GM12878 (cell line): ENCODE data around the gene CYSTM1. TPM values are rescaled to one million over a fixed set of nuclear protein-coding genes. Genes with fewer than 3 reads are reported as not detected.

Experiments
- ATAC-seq: fragments of 200-7000 bp; cut with Tn5 transposase; 3 replicates; pipeline ENCODE4 v1.9.1; 2020; ENCODE audit warnings: mild to moderate bottlenecking, moderate library complexity
- BruUV-seq: library from RNA; stranded (reverse); fragments of 400-500 nt; replicated peaks from 2 replicates; lab custom pipeline; 2021; lab: Mats Ljungman, UMichigan
- CTCF ChIA-PET: fragments of 300-600 bp; sonication (Branson Sonifier 250); formaldehyde crosslinking; extraction: SDS; loops from one replicate; lab custom pipeline; 2021; ENCODE audit warnings: inconsistent platforms; lab: Yijun Ruan, JAX
- POLR2A ChIA-PET: fragments of 350-600 bp; formaldehyde crosslinking; extraction: SDS; loops from one replicate; lab custom pipeline; 2021; ENCODE audit warnings: inconsistent platforms; lab: Charles Lee
- RAD21 ChIA-PET: fragments of 300-600 bp; sonication (Branson Sonifier 250); formaldehyde crosslinking; loops from one replicate; lab custom pipeline; 2023; ENCODE audit warnings: antibody characterized with exemption; ENCODE audit not compliant: unreplicated experiment; lab: Charles Lee
- SMC1A ChIA-PET: fragments of 300-600 bp; sonication (Branson Sonifier 250); formaldehyde crosslinking; loops from one replicate; lab custom pipeline; 2023; ENCODE audit not compliant: unreplicated experiment, uncharacterized antibody; lab: Charles Lee
- DNase-seq: peaks from one replicate; pipeline ENCODE4 v3.0.0-alpha.2; 2011; ENCODE audit warnings: low read depth, low spot score
- FAIRE-seq: peaks from 3 replicates; lab custom pipeline; 2011; peaks lifted over from hg19 to GRCh38; lab: Jason Lieb, UNC
- H2AFZ ChIP-seq: 2 replicates; pipeline ENCODE4 v1.6.0; 2011; ENCODE audit warnings: low read depth, low read length, control low read depth; ENCODE audit not compliant: control insufficient read depth
- H3K27ac ChIP-seq: 2 replicates; pipeline ENCODE4 v1.5.1; 2011; ENCODE audit warnings: control low read depth; ENCODE audit not compliant: control insufficient read depth, insufficient read depth
- H3K27me3 ChIP-seq, 2 experiments: replicated peaks in 1 of 2; 2 replicates each; pipeline versions ENCODE4 v1.6.0 to v1.6.1; 2011; ENCODE audit warnings: low read length in 1 of 2; ENCODE audit not compliant: control insufficient read depth in 2 of 2, insufficient read depth in 2 of 2
- H3K36me3 ChIP-seq, 2 experiments: 2 replicates each; pipeline ENCODE4 v1.5.1; 2011; ENCODE audit warnings: low read length in 1 of 2; ENCODE audit not compliant: control insufficient read depth in 2 of 2, insufficient read depth in 2 of 2
- H3K4me1 ChIP-seq: 2 replicates; pipeline ENCODE4 v1.6.1; 2011; ENCODE audit warnings: mild to moderate bottlenecking, low read length, moderate library complexity, mixed read lengths; ENCODE audit not compliant: control insufficient read depth, insufficient read depth
- H3K4me2 ChIP-seq: 2 replicates; pipeline ENCODE4 v1.6.0; 2011; ENCODE audit warnings: control low read depth; ENCODE audit not compliant: control insufficient read depth, insufficient read depth
- H3K4me3 ChIP-seq: fragments of 200-600 bp; sonication (generic); 2 replicates; pipeline ENCODE4 v1.5.1; 2016
- H3K79me2 ChIP-seq: 2 replicates; pipeline ENCODE4 v1.6.0; 2011; ENCODE audit warnings: low read length; ENCODE audit not compliant: control insufficient read depth, insufficient read depth
- H3K9ac ChIP-seq: 2 replicates; pipeline ENCODE4 v1.8.0; 2011; ENCODE audit warnings: low read length, control low read depth, mixed read lengths; ENCODE audit not compliant: control insufficient read depth, insufficient read depth
- H3K9me3 ChIP-seq: replicated peaks from 3 replicates; pipeline ENCODE4 v1.5.1; 2011; ENCODE audit warnings: mild to moderate bottlenecking, low read length; ENCODE audit not compliant: control insufficient read depth, insufficient read depth
- H4K20me1 ChIP-seq: 2 replicates; pipeline ENCODE4 v1.6.0; 2011; ENCODE audit not compliant: control insufficient read depth, insufficient read depth
- BHLHE40 ChIP-seq, 2 experiments: fragments of 450-650 bp in 1 of 2; IDR thresholded peaks; 2 replicates each; pipeline ENCODE4 v1.6.1; 2011 to 2017; ENCODE audit warnings: low read depth in 2 of 2, borderline replicate concordance in 1 of 2, improper control_type of control experiment in 1 of 2, low read length in 1 of 2, mild to moderate bottlenecking in 1 of 2
- FOS ChIP-seq: IDR thresholded peaks from 3 replicates; pipeline ENCODE4 v1.6.1; 2011; ENCODE audit warnings: borderline replicate concordance; ENCODE audit not compliant: insufficient read length; ENCODE audit errors: extremely low read depth
- HCFC1 ChIP-seq: fragments of 150-350 bp; IDR thresholded peaks from 2 replicates; pipeline ENCODE4 v1.6.1; 2014; ENCODE audit warnings: low read length
- KAT2A ChIP-seq: conservative IDR thresholded peaks from 2 replicates; pipeline ENCODE4 v1.6.1; 2011; ENCODE audit warnings: low read depth, low read length; ENCODE audit not compliant: control insufficient read depth
- NR2C2 ChIP-seq: IDR thresholded peaks from 2 replicates; pipeline ENCODE4 v1.6.1; 2011; ENCODE audit warnings: borderline replicate concordance, low read depth; ENCODE audit not compliant: control insufficient read depth, insufficient read length
- POLR2AphosphoS2 ChIP-seq: IDR thresholded peaks from 2 replicates; pipeline ENCODE4 v1.6.1; 2011; ENCODE audit warnings: low read depth, mild to moderate bottlenecking, low read length, improper control_type of control experiment, moderate library complexity
- POLR2AphosphoS5 ChIP-seq: IDR thresholded peaks from 2 replicates; pipeline ENCODE4 v1.6.1; 2011; ENCODE audit warnings: mild to moderate bottlenecking, low read length, inconsistent platforms
- RBBP5 ChIP-seq: fragments of 200-600 bp; sonication (generic); conservative IDR thresholded peaks from 2 replicates; pipeline ENCODE4 v1.6.1; 2016
- RELA ChIP-seq: fragments of 450-650 bp; IDR thresholded peaks from 2 replicates; pipeline ENCODE4 v1.8.0; 2014; ENCODE audit warnings: borderline replicate concordance; ENCODE audit not compliant: partially characterized antibody
- SMAD5 ChIP-seq: IDR thresholded peaks from 2 replicates; pipeline ENCODE4 v1.6.1; 2016; ENCODE audit warnings: antibody characterized with exemption, low read depth
- SREBF1 ChIP-seq: IDR thresholded peaks from 2 replicates; pipeline ENCODE4 v1.6.1; 2012; ENCODE audit warnings: mild to moderate bottlenecking, low read length
- TAF1 ChIP-seq: IDR thresholded peaks from 2 replicates; pipeline ENCODE4 v1.6.1; 2011; ENCODE audit warnings: mild to moderate bottlenecking, low read depth, low read length, borderline replicate concordance
- ZNF207 ChIP-seq: fragments of 450-650 bp; IDR thresholded peaks from 2 replicates; pipeline ENCODE4 v1.6.1; 2014; ENCODE audit warnings: antibody characterized with exemption, mild to moderate bottlenecking, borderline replicate concordance
- ZNF622 ChIP-seq: fragments of 450-650 bp; IDR thresholded peaks from 2 replicates; pipeline ENCODE4 v1.6.1; 2017; ENCODE audit warnings: mild to moderate bottlenecking, inconsistent platforms
- WGBS: methylation state at CpG from one replicate; pipeline ENCODE4 v1.1.6; 2016; ENCODE audit warnings: low lambda C conversion rate; ENCODE audit not compliant: insufficient replicate concordance, insufficient coverage; ENCODE audit errors: missing lambda C conversion rate; 5-methylcytosine and 5-hydroxymethylcytosine counted together
- in situ Hi-C: fragments of 300-500 bp; cut with MboI; formaldehyde crosslinking; loops from 9 replicates; pipeline ENCODE4 v1.14.3; 2018; ENCODE audit warnings: mixed read lengths
- intact Hi-C: fragments of 100-400 bp; cut with micrococcal nuclease; formaldehyde crosslinking; loops from one replicate; pipeline ENCODE4 v1.14.2; 2022; ENCODE audit not compliant: unreplicated experiment
- polyA plus RNA-seq, 11 experiments: library from polyadenylated mRNA; depleted of rRNA in 4 of 11; unstranded in 6 of 11; stranded (reverse) in 5 of 11; fragments of >200 nt; fragmentation: Nextera tagmentation in 4 of 11; fragmentation: Illumina TruSeq in 1 of 11; extraction: Ambion mirVana in 4 of 11; extraction: Trizol in 1 of 11; gene quantifications; 1 replicate in 1 of 11; 2 replicates in 10 of 11; pipeline versions ENCODE4 v1.2.1 to v1.2.3, GENCODE V29; 2011 to 2016; ENCODE audit warnings: inconsistent platforms in 2 of 11, missing spikeins in 2 of 11, low read depth in 1 of 11
- total RNA-seq, 4 experiments: library from RNA; depleted of rRNA in 3 of 4; stranded (reverse); fragments of >200 nt in 3 of 4; fragmentation: Illumina TruSeq in 1 of 4; extraction: Trizol in 1 of 4; gene quantifications; 2 replicates each; pipeline versions ENCODE4 v1.2.1 to v1.2.3, GENCODE V29; 2013 to 2021
- TF ChIP-seq, protein P1 (sequence below): fragments of 450-650 bp; IDR thresholded peaks from 2 replicates; pipeline ENCODE4 v1.6.1; 2014; ENCODE audit warnings: mild to moderate bottlenecking
- TF ChIP-seq, protein P2 (sequence below): fragments of 150-350 bp; IDR thresholded peaks from 2 replicates; pipeline ENCODE4 v1.6.1; 2014; ENCODE audit warnings: mild to moderate bottlenecking, low read depth, low read length
- TF ChIP-seq, protein P3 (sequence below): fragments of 450-650 bp; IDR thresholded peaks from 2 replicates; pipeline ENCODE4 v1.6.1; 2018; ENCODE audit warnings: borderline replicate concordance, mild to moderate bottlenecking; ENCODE audit not compliant: partially characterized antibody

Gene CYSTM1
- total and polyA plus RNA-seq, 10 of the 15 experiments (the other 5 are each of a cell fraction or from before 2014, with no cell fraction given): 52.7 to 261 (median 98.7) TPM

DNA sequence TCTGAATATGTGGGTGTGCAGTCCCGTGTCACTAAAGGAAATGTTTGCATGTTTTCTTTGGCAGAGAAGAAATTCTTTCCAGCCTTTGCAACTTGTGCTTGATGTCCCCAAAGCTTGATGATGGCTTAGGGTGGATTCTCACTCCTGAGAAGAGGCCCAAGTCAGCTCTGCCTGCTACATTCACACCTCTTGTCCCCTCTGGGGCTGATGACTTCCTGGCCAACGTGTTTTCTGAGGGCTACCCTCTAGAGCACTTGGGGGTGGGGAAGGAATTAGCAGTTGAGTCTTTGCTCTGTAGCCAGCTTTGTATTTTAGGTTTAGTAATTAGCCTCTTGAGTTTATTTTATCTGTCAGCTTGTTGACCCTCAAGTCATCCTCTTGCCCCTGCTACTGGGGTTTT lies 19.7 kb downstream of the CYSTM1 start (continued):
- no peak for TF ChIP-seq NR2C2
- TF ChIP-seq KAT2A: no peak
- no peak for TF ChIP-seq HCFC1
- no peak for TF ChIP-seq POLR2AphosphoS5
- TF ChIP-seq, protein P1, sequence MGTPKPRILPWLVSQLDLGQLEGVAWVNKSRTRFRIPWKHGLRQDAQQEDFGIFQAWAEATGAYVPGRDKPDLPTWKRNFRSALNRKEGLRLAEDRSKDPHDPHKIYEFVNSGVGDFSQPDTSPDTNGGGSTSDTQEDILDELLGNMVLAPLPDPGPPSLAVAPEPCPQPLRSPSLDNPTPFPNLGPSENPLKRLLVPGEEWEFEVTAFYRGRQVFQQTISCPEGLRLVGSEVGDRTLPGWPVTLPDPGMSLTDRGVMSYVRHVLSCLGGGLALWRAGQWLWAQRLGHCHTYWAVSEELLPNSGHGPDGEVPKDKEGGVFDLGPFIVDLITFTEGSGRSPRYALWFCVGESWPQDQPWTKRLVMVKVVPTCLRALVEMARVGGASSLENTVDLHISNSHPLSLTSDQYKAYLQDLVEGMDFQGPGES: no peak
- no peak for TF ChIP-seq BHLHE40 (IDR thresholded peaks at IDR 0.05; ENCODE audit: borderline replicate concordance in 1 of 2, low read depth in 2 of 2, low read length in 1 of 2)

DNA sequence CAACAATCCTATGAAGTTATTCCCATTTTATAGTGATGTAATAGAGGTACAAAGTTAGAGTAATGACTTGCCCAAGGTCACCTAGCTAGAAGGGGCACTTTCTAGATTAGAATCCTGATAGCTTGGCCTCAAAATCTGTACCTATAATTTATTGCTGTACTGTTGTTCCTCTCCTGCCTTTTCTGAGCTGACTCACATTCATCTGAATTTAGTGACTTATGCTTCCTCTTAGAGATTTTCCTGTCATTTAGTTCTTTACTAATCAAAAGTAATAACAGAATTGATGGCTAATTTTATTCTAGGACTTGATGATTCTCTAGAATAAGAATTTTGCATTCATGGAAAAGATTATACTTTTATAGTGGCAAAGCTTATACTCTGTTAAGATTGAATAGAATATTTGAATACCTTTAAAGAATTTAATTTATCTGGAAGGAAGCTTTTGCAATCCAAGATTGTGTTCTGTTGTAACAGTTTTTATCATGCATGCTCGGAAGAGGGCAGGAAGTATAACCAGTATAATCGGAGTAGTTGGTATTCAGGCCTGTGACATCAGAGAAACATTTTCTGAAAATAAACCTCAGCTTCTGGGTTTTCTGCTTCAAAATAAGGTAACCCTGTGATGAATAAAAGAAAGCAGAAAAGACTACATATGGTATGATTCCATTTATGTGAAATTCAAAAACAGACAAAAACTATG lies 21.3 kb downstream of the CYSTM1 start:
- DNase-seq: no peak
- no peak for ATAC-seq
- BruUV-seq: no TSS peak
- no peaks in the 10 kb centered on the region for H3K79me2 ChIP-seq
- POLR2A ChIA-PET: interaction anchor here (0.7 to 1.4 kb wide), 2 partner anchors 9 to 10 kb away, joined by 3 to 8 read pairs; no protein-coding TSS in a partner anchor
- no peaks in the 10 kb centered on the region; a peak in 1 of 4 replicates for H3K36me3 ChIP-seq
- no peak overlapping the region for H3K4me2 ChIP-seq
- H4K20me1 ChIP-seq: no peaks in the 10 kb centered on the region
- no peak overlapping the region for H3K27ac ChIP-seq
- H3K27me3 ChIP-seq: no peaks in the 10 kb centered on the region
- H2AFZ ChIP-seq: no peak overlapping the region
- no peak overlapping the region for H3K9ac ChIP-seq
- H3K4me3 ChIP-seq: no peak overlapping the region
- H3K9me3 ChIP-seq: no peaks in the 10 kb centered on the region
- no peak for FAIRE-seq
- H3K4me1 ChIP-seq: no peaks in the 10 kb centered on the region
- in situ Hi-C loops (no loop called here), intact Hi-C loops (no loop called here)
- SMC1A ChIA-PET: interaction anchor here (0.8 to 1.7 kb wide), 3 partner anchors 11 to 156 kb away, joined by 3 to 4 read pairs (median 3); no protein-coding TSS in a partner anchor
- CTCF ChIA-PET: interaction anchor here (1.1 to 1.3 kb wide), 2 partner anchors 48 to 155 kb away, joined by 3 to 4 read pairs; no protein-coding TSS in a partner anchor
- 94% methylated on average over 2 of the region's 2 CpGs for WGBS
- RAD21 ChIA-PET: no interaction called here
- no peak for TF ChIP-seq TAF1
- no peak for TF ChIP-seq RBBP5
- TF ChIP-seq SREBF1: no peak
- TF ChIP-seq, protein P2, sequence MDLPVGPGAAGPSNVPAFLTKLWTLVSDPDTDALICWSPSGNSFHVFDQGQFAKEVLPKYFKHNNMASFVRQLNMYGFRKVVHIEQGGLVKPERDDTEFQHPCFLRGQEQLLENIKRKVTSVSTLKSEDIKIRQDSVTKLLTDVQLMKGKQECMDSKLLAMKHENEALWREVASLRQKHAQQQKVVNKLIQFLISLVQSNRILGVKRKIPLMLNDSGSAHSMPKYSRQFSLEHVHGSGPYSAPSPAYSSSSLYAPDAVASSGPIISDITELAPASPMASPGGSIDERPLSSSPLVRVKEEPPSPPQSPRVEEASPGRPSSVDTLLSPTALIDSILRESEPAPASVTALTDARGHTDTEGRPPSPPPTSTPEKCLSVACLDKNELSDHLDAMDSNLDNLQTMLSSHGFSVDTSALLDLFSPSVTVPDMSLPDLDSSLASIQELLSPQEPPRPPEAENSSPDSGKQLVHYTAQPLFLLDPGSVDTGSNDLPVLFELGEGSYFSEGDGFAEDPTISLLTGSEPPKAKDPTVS: no peak
- TF ChIP-seq KAT2A: no peak
- TF ChIP-seq FOS: no peak
- TF ChIP-seq SMAD5: no peak
- TF ChIP-seq, protein P3, sequence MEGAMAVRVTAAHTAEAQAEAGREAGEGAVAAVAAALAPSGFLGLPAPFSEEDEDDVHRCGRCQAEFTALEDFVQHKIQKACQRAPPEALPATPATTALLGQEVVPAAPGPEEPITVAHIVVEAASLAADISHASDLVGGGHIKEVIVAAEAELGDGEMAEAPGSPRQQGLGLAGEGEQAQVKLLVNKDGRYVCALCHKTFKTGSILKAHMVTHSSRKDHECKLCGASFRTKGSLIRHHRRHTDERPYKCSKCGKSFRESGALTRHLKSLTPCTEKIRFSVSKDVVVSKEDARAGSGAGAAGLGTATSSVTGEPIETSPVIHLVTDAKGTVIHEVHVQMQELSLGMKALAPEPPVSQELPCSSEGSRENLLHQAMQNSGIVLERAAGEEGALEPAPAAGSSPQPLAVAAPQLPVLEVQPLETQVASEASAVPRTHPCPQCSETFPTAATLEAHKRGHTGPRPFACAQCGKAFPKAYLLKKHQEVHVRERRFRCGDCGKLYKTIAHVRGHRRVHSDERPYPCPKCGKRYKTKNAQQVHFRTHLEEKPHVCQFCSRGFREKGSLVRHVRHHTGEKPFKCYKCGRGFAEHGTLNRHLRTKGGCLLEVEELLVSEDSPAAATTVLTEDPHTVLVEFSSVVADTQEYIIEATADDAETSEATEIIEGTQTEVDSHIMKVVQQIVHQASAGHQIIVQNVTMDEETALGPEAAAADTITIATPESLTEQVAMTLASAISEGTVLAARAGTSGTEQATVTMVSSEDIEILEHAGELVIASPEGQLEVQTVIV: no peak
- no peak for TF ChIP-seq POLR2AphosphoS2
- TF ChIP-seq RELA: no peak
- no peak for TF ChIP-seq ZNF622
- TF ChIP-seq ZNF207: no peak
